GOT3 (cell line): ENCODE measurements around the gene SPINK2.

Source experiments
- DNase-seq: peaks from one replicate; lab custom pipeline; 2025; ENCODE audit warnings: mixed read lengths; lab: John Stamatoyannopoulos, UW

SPINK2 gene

GRCh38 chr4:56821381-56822243, at the start of gene SPINK2:
Gene SPINK2 (minus strand): TSS chr4:56821701. CDS start chr4:56821662, 39 bp downstream.
- DNase-seq: no peak

- no peak for DNase-seq
Measured at GRCh38 chr4:56870946-56871345, 49.4 kb upstream of the SPINK2 start.

GRCh38 chr4:56863441-56864139, 42.1 kb upstream of the SPINK2 start:
- DNase-seq: no peak

GRCh38 chr4:56861360-56861759, 39.9 kb upstream of the SPINK2 start:
- no peak for DNase-seq

- DNase-seq: no peak
Measured at GRCh38 chr4:56860781-56861180, 39.3 kb upstream of the SPINK2 start.

GRCh38 chr4:56859841-56860240, 38.3 kb upstream of the SPINK2 start:
- no peak for DNase-seq

- no peak for DNase-seq
Measured at GRCh38 chr4:56857601-56858309, 36.3 kb upstream of the SPINK2 start.

GRCh38 chr4:56856656-56857055, 35.2 kb upstream of the SPINK2 start:
- no peak for DNase-seq

- DNase-seq: no peak
Measured at GRCh38 chr4:56850910-56851309, 29.4 kb upstream of the SPINK2 start.

GRCh38 chr4:56844802-56845580, 23.5 kb upstream of the SPINK2 start:
- DNase-seq: no peak

GRCh38 chr4:56843421-56843899, 22.0 kb upstream of the SPINK2 start:
- DNase-seq: no peak

- DNase-seq: no peak
Measured at GRCh38 chr4:56840559-56840958, 19.1 kb upstream of the SPINK2 start.

- DNase-seq: no peak
Measured at GRCh38 chr4:56828784-56829535, 7.5 kb upstream of the SPINK2 start.

- DNase-seq: no peak
Measured at GRCh38 chr4:56823933-56824600, 2.6 kb upstream of the SPINK2 start.

- DNase-seq: no peak
Measured at GRCh38 chr4:56818797-56819196, 2.7 kb downstream of the SPINK2 start.

- no peak for DNase-seq
Measured at GRCh38 chr4:56817840-56818491, 3.5 kb downstream of the SPINK2 start.

GRCh38 chr4:56806666-56807065, 14.8 kb downstream of the SPINK2 start:
- no peak for DNase-seq

- no peak for DNase-seq
Measured at GRCh38 chr4:56804551-56804950, 16.9 kb downstream of the SPINK2 start.

- DNase-seq: no peak
Measured at GRCh38 chr4:56803471-56803870, 18.0 kb downstream of the SPINK2 start.
